AG04450 (cell line): ENCODE data around the gene PSAT1. TPM values are rescaled to one million over a fixed set of nuclear protein-coding genes. Genes with fewer than 3 reads are reported as not detected.

Source experiments
- CTCF ChIA-PET: fragments of 300-600, 350-600 bp; formaldehyde crosslinking; extraction: SDS; loops from one replicate; lab custom pipeline; 2022; ENCODE audit warnings: antibody characterized with exemption, inconsistent platforms; lab: Charles Lee
- POLR2A ChIA-PET: fragments of 350-600 bp; formaldehyde crosslinking; extraction: SDS; loops from one replicate; lab custom pipeline; 2021; ENCODE audit warnings: antibody characterized with exemption, inconsistent platforms; lab: Yijun Ruan, JAX
- DNase-seq: peaks from one replicate; pipeline ENCODE4 v3.0.0-alpha.2; 2011; ENCODE audit warnings: low read depth, low spot score
- H3K27ac ChIP-seq: one replicate; pipeline ENCODE4 v1.5.1; 2012; ENCODE audit warnings: low read depth, low read length, control low read depth
- H3K27me3 ChIP-seq: one replicate; pipeline ENCODE4 v1.6.0; 2012; ENCODE audit warnings: low read length; ENCODE audit not compliant: control insufficient read depth, insufficient read depth
- H3K4me3 ChIP-seq: 2 replicates; pipeline ENCODE4 v1.5.1; 2011; ENCODE audit warnings: mild to moderate bottlenecking, low read depth, low read length, control low read depth
- H3K9me3 ChIP-seq: 2 replicates; pipeline ENCODE4 v1.5.1; 2012; ENCODE audit warnings: low read length; ENCODE audit not compliant: control insufficient read depth, insufficient read depth
- polyA plus RNA-seq: library from polyadenylated mRNA; depleted of rRNA; stranded (reverse); fragments of >200 nt; gene quantifications from 2 replicates; pipeline ENCODE4 v1.2.3, GENCODE V29; 2011
- TF ChIP-seq, protein P1 (sequence below): IDR thresholded peaks from 2 replicates; pipeline ENCODE4 v1.5.1; 2011; ENCODE audit warnings: low read depth, low read length, control low read depth, inconsistent platforms

The PSAT1 gene
- polyA plus RNA-seq, 1 experiment, result 271 TPM

DNA sequence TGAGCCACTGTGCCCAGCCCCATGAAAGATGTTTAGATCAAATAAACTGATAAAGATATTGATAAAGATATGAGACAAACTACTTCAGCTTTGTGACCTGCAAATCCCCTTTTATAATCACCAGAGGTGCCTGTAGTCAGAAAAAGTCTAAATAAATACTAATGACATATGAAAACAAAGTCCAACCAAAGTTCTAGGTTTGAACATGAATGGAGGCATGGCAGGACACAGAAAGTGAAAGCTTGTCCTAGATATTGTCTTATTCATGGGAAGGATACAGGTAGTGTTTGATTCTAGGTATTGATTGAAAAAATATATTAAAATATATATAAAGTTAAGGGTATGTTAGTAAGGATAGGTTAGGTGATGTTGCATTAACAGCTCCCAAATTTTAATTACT is 24.6 kb upstream of the PSAT1 start:
- Histone ChIP-seq H3K4me3 (no peak overlapping the region), H3K27ac (no peak overlapping the region), H3K9me3 (no peaks in the 10 kb centered on the region), H3K27me3 (no peaks in the 10 kb centered on the region)
- TF ChIP-seq, protein P1, sequence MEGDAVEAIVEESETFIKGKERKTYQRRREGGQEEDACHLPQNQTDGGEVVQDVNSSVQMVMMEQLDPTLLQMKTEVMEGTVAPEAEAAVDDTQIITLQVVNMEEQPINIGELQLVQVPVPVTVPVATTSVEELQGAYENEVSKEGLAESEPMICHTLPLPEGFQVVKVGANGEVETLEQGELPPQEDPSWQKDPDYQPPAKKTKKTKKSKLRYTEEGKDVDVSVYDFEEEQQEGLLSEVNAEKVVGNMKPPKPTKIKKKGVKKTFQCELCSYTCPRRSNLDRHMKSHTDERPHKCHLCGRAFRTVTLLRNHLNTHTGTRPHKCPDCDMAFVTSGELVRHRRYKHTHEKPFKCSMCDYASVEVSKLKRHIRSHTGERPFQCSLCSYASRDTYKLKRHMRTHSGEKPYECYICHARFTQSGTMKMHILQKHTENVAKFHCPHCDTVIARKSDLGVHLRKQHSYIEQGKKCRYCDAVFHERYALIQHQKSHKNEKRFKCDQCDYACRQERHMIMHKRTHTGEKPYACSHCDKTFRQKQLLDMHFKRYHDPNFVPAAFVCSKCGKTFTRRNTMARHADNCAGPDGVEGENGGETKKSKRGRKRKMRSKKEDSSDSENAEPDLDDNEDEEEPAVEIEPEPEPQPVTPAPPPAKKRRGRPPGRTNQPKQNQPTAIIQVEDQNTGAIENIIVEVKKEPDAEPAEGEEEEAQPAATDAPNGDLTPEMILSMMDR, result no peak
- CTCF ChIA-PET, result interaction anchor here (1.4 to 2.0 kb wide), 3 partner anchors 10 to 97 kb away, joined by 4 to 7 read pairs (median 5); partner anchors contain the start of gene PSAT1
- POLR2A ChIA-PET, result no interaction called here
- DNase-seq, result no peak

GRCh38 chr9:78273761-78274160 is 23.2 kb upstream of the PSAT1 start:
- Histone ChIP-seq H3K27me3 (no peaks in the 10 kb centered on the region), H3K27ac (no peak overlapping the region), H3K9me3 (no peaks in the 10 kb centered on the region), H3K4me3 (no peak overlapping the region)
- ChIA-PET CTCF (interaction anchor here (0.7 to 2.0 kb wide), 5 partner anchors 11 to 1373 kb away, joined by 3 to 7 read pairs (median 5); partner anchors contain the start of gene PSAT1), POLR2A (interaction anchor here (1.9 kb wide), 1 partner anchor 23 kb away, joined by 12 read pairs; the partner anchor contains the start of gene PSAT1)
- no peak for DNase-seq
- TF ChIP-seq, protein P1, result no peak

GRCh38 chr9:78278177-78278777 is 18.6 kb upstream of the PSAT1 start:
- Histone ChIP-seq H3K27ac (no peak overlapping the region), H3K27me3 (no peaks in the 10 kb centered on the region), H3K9me3 (no peaks in the 10 kb centered on the region), H3K4me3 (no peak overlapping the region)
- TF ChIP-seq, protein P1, result no peak
- no peak for DNase-seq
- ChIA-PET CTCF (interaction anchor here (1.3 to 1.8 kb wide), 2 partner anchors 19 to 88 kb away, joined by 4 to 8 read pairs; partner anchors contain the start of gene PSAT1), POLR2A (interaction anchor here (0.6 to 1.9 kb wide), 3 partner anchors 18 to 1062 kb away, joined by 4 to 9 read pairs (median 4); partner anchors contain the start of gene PSAT1)

- no peak for DNase-seq
- ChIA-PET CTCF (interaction anchor here (1.3 to 1.8 kb wide), 2 partner anchors 19 to 88 kb away, joined by 4 to 8 read pairs; partner anchors contain the start of gene PSAT1), POLR2A (interaction anchor here (0.6 to 1.9 kb wide), 3 partner anchors 18 to 1061 kb away, joined by 4 to 9 read pairs (median 4); partner anchors contain the start of gene PSAT1)
- no peak overlapping the region for H3K27ac ChIP-seq
- TF ChIP-seq, protein P1, result no peak
- no peaks in the 10 kb centered on the region for H3K9me3 ChIP-seq
- no peak overlapping the region for H3K4me3 ChIP-seq
- H3K27me3 ChIP-seq, result no peaks in the 10 kb centered on the region
Observed at GRCh38 chr9:78278801-78279200, 18.1 kb upstream of the PSAT1 start.
